Activated CD4-positive, alpha-beta T cell treated with anti-CD3 and anti-CD28 coated beads, Interleukin-2, amount 10 ng/mL, durations not matched to agents 7 days and 5 days (primary cell): ENCODE measurements around the gene TMEM269. TPM values are rescaled to one million over a fixed set of nuclear protein-coding genes. Genes with fewer than 3 reads are reported as not detected.

Experiments
- CTCF ChIA-PET: fragments of 350-600 bp; sonication (Branson Sonifier 250); formaldehyde crosslinking; loops from one replicate; lab custom pipeline; 2021; ENCODE audit warnings: antibody characterized with exemption; lab: Charles Lee
- POLR2A ChIA-PET: fragments of 350-600 bp; sonication (Branson Sonifier 250); formaldehyde crosslinking; loops from one replicate; lab custom pipeline; 2021; ENCODE audit warnings: antibody characterized with exemption; lab: Charles Lee
- DNase-seq: peaks from one replicate; pipeline ENCODE4 v3.0.0-alpha.2; 2020
- H3K27ac Mint-ChIP-seq: one replicate; pipeline ENCODE4 v1.8.0; 2021; ENCODE audit warnings: mild to moderate bottlenecking, moderate library complexity, mixed read lengths
- H3K27me3 Mint-ChIP-seq: one replicate; pipeline ENCODE4 v1.8.0; 2021; ENCODE audit warnings: mixed read lengths
- H3K36me3 Mint-ChIP-seq: one replicate; pipeline ENCODE4 v1.8.0; 2021; ENCODE audit warnings: low read depth, mixed read lengths
- H3K4me1 Mint-ChIP-seq: one replicate; pipeline ENCODE4 v1.8.0; 2021; ENCODE audit warnings: mixed read lengths
- H3K4me3 Mint-ChIP-seq: one replicate; pipeline ENCODE4 v1.8.0; 2021; ENCODE audit warnings: mild to moderate bottlenecking, moderate library complexity, mixed read lengths
- H3K9me3 Mint-ChIP-seq: one replicate; pipeline ENCODE4 v1.8.0; 2021; ENCODE audit warnings: mixed read lengths
- total RNA-seq, 2 experiments: library from RNA; stranded (reverse); gene quantifications; one replicate each; pipeline ENCODE4 v1.2.3, GENCODE V29; 2021

TMEM269 gene
- total RNA-seq, 2 experiments from 2014 or later = 0.21 to 0.25 TPM

DNA sequence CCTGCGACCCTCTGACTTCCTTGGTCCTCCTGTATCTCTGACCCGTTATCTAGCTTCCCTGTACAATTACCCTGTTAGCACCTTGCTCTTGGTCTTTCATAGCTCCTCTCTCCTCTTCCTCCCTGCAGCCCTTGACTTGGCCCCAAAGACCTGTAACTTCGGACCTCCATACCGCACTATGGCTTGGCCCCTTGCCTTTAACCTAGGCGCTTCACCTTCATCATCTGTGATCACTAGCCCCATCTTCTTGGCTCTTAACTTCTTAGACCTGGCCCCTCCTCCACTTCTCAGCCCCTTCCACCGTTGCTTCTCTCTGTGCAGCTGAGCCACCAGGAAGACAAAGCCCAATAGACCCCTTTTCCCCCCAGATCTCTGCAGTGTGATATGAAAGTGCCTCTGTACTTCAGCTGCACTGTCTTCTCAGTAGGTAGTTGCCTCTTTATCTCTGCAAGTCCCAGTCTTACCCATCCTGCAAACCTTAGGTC is 62.4 kb downstream of the TMEM269 start:
- peaks cover 33% of the 10 kb centered on the region for H3K4me1 Mint-ChIP-seq
- POLR2A ChIA-PET = interaction anchor here (0.7 to 1.4 kb wide), 4 partner anchors 11 to 208 kb away, joined by 3 to 6 read pairs (median 4); partner anchors contain the start of genes C1orf50 and P3H1
- H3K27ac Mint-ChIP-seq = peak overlapping the region; percentile 90
- CTCF ChIA-PET = interaction anchor here (1.7 to 3.2 kb wide), 5 partner anchors 9 to 226 kb away, joined by 4 to 17 read pairs (median 8); no protein-coding TSS in a partner anchor
- H3K36me3 Mint-ChIP-seq = peaks cover 38% of the 10 kb centered on the region
- peaks cover 6% of the 10 kb centered on the region for H3K9me3 Mint-ChIP-seq
- peak overlapping the region; percentile 99 for H3K4me3 Mint-ChIP-seq
- no peaks in the 10 kb centered on the region for H3K27me3 Mint-ChIP-seq
- peak; percentile 8 for DNase-seq

DNA sequence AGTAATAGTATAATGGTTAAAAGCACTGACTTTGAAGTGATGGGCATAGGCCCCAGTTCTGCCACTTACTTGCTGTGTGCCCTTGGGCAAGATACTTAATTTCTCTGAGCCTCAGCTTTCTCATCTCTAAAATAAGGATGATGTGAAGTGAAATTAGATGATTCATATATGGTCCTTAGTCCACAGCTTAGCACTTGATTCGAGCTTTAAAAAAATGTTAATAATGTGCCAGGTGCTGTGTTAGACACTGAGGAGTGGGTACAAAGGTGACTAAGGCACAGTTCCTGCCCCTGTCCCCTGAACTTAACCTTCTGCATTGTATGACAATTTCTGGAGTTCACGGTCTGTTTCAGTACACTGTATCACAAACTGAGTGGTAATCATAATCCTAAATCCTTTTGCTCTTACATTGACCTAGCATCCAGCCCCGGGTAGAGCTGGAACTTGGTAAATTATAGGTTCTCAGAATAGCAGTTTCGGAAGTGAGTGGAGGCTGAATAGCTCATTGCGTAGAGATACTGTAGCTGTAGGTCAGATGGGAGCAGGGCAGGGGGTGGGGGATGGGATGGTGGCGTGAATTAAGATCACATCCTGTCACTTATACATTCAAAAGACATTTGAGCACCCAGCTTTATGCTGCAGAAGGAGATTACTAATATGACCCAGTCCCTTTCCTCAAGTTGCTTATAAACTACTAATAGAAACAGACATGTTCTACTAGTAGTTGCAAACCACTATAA is 63.1 kb downstream of the TMEM269 start:
- Mint-ChIP-seq H3K4me1 (peaks cover 33% of the 10 kb centered on the region), H3K27ac (peak overlapping the region; percentile 90), H3K9me3 (peaks cover 6% of the 10 kb centered on the region), H3K27me3 (no peaks in the 10 kb centered on the region), H3K4me3 (peak overlapping the region; percentile 99), H3K36me3 (peaks cover 44% of the 10 kb centered on the region)
- no peak for DNase-seq
- ChIA-PET POLR2A (interaction anchor here (0.6 kb wide), 1 partner anchor 34 kb away, joined by 5 read pairs; no protein-coding TSS in a partner anchor), CTCF (interaction anchor here (0.6 to 3.2 kb wide), 5 partner anchors 12 to 505 kb away, joined by 3 to 17 read pairs (median 4); no protein-coding TSS in a partner anchor)

DNA sequence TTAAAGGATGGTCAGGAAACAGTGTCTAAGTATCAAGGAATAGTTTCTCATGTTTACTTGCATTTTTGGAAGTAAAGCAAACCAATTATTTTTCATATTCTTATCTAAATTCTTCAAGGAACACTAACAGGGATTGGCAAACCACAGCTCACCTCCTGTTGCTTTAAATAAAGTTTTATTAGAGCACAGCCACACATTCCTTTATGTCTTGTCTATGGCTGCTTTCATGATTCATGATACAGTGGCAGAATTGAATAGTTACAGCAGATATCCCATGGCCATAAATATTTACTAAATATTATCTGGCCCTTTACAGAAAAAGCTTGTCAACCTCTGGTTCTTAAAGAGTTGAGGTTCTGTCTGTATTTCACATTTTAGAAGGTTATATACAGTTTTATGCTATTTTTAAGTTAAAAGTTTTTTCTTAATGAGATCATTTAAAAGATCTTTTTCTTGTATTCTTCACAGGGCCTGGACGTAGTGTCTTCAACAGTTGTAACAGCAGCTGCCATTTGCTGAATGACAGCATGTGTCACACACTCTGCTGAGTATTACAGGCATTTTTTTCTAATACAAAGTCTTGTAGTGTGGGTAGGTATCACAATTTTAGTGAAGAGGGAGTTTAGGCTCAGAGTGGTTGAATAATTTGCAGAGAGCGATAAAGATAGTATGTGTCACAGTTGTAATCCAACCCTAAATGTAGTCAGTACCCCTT is 64.2 kb downstream of the TMEM269 start:
- ChIA-PET CTCF (interaction anchor here (0.8 to 3.2 kb wide), 2 partner anchors 13 to 64 kb away, joined by 3 to 17 read pairs; no protein-coding TSS in a partner anchor), POLR2A (no interaction called here)
- H3K36me3 Mint-ChIP-seq = peaks cover 44% of the 10 kb centered on the region
- peaks cover 33% of the 10 kb centered on the region for H3K4me1 Mint-ChIP-seq
- no peak overlapping the region for H3K27ac Mint-ChIP-seq
- H3K9me3 Mint-ChIP-seq = peaks cover 6% of the 10 kb centered on the region
- DNase-seq = no peak
- no peaks in the 10 kb centered on the region for H3K27me3 Mint-ChIP-seq
- H3K4me3 Mint-ChIP-seq = peak overlapping the region; percentile 13

DNA sequence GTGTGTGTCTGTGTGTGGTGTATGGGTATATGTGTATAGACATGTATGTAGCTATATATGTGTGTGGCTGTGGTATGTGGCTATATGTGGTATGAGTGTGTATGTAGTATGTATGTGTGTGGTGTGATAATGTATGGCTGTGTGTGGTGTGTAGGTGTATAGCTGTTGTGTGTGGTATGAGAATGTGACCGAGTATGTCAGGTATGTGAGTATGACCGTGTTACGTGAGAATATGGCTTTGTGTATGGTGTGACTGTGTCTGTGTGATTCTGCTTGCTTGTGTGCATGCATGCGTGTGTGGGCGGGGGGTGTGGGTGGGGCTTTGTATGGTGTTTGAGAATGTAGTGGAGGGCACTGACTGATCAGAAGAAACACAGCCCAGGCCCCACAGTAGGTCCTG is 65.2 kb downstream of the TMEM269 start:
- Mint-ChIP-seq H3K9me3 (peaks cover 6% of the 10 kb centered on the region), H3K27ac (no peak overlapping the region), H3K4me3 (no peak overlapping the region), H3K27me3 (no peaks in the 10 kb centered on the region), H3K4me1 (peaks cover 33% of the 10 kb centered on the region), H3K36me3 (peaks cover 45% of the 10 kb centered on the region)
- ChIA-PET CTCF (interaction anchor here (0.6 to 1.0 kb wide), 4 partner anchors 11 to 80 kb away, joined by 3 read pairs; no protein-coding TSS in a partner anchor), POLR2A (no interaction called here)
- no peak for DNase-seq

Other genes with a start within 250 kb of the TMEM269 start
- 100 to 1,000 TPM; 109 to 116 TPM for gene PPIH, start 126.6 kb upstream of the TMEM269 start, total RNA-seq
- gene YBX1, start 102.6 kb upstream of the TMEM269 start, total RNA-seq = 100 to 1,000 TPM; 607 to 643 TPM
- not detected for gene CLDN19, start 44.8 kb upstream of the TMEM269 start, total RNA-seq
- 10 to 100 TPM; 39.7 to 41.5 TPM for gene P3H1, start 18.0 kb upstream of the TMEM269 start, total RNA-seq
- gene C1orf50, start 17.7 kb upstream of the TMEM269 start, total RNA-seq = 1 to 10 TPM; 7.0 to 9.4 TPM
- gene ERMAP, start 32.1 kb downstream of the TMEM269 start, total RNA-seq = 1 to 10 TPM; 7.7 to 7.8 TPM
- 10 to 100 TPM; 19.8 to 20.6 TPM for gene SVBP, start 32.4 kb downstream of the TMEM269 start, total RNA-seq
- 10 to 100 TPM; 10.8 to 11.0 TPM for gene ZNF691, start 61.6 kb downstream of the TMEM269 start, total RNA-seq
- gene SLC2A1, start 173.9 kb downstream of the TMEM269 start, total RNA-seq = 100 to 1,000 TPM in 1 of 2 experiments, 10 to 100 TPM in 1; 98.0 to 109 TPM